HCT116 (cell line): ENCODE data around the gene PSMC3IP. TPM values are rescaled to one million over a fixed set of nuclear protein-coding genes. Genes with fewer than 3 reads are reported as not detected.

Experiments used
- ATAC-seq: fragments of 200-7000 bp; cut with Tn5 transposase; 2 replicates; pipeline ENCODE4 v1.9.1; 2020; ENCODE audit warnings: mild to moderate bottlenecking, moderate library complexity
- BruUV-seq: library from RNA; stranded (reverse); fragments of 400-500 nt; replicated peaks from 2 replicates; lab custom pipeline; 2021; lab: Mats Ljungman, UMichigan
- CTCF ChIA-PET: fragments of 300-600 bp; sonication (Branson Sonifier 250); formaldehyde crosslinking; loops from one replicate; lab custom pipeline; 2021; ENCODE audit warnings: antibody characterized with exemption; lab: Charles Lee
- POLR2A ChIA-PET: fragments of 300-600, 350-600 bp; sonication (Branson Sonifier 250); formaldehyde crosslinking; loops from one replicate; lab custom pipeline; 2021; ENCODE audit warnings: antibody characterized with exemption; lab: Charles Lee
- RAD21 ChIA-PET, 2 experiments: fragments of 300-600 bp; sonication (Branson Sonifier 250); formaldehyde crosslinking; loops; one replicate each; lab custom pipeline; 2023; ENCODE audit warnings: low total read pairs in 2 of 2; ENCODE audit not compliant: uncharacterized antibody in 2 of 2, unreplicated experiment in 2 of 2, low non-redundant PET in 1 of 2; lab: Charles Lee
- DNase-seq: peaks from one replicate; pipeline ENCODE4 v3.0.0-alpha.2; 2010; ENCODE audit warnings: low read depth, low spot score
- H2AFZ ChIP-seq: fragments of 200-600 bp; shearing (Covaris generic), sonication (generic); 2 replicates; pipeline ENCODE4 v1.6.1; 2017; ENCODE audit warnings: low read depth, mixed run types, mixed read lengths, antibody characterized with exemption, low read length; ENCODE audit not compliant: poor library complexity, severe bottlenecking
- H3K27ac ChIP-seq: 2 replicates; pipeline ENCODE4 v1.5.1; 2012; ENCODE audit warnings: low read depth, low read length
- H3K27me3 ChIP-seq: fragments of 200-600 bp; sonication (generic); 2 replicates; pipeline ENCODE4 v1.6.1; 2016; ENCODE audit warnings: mixed run types, low read length, mixed read lengths; ENCODE audit not compliant: insufficient read depth
- H3K36me3 ChIP-seq, 2 experiments: fragments of 200-500 bp in 1 of 2; fragments of 200-600 bp in 1 of 2; sonication (Bioruptor generic) in 1 of 2; sonication (generic) in 1 of 2; 2 replicates each; pipeline versions ENCODE4 v1.5.1 to v1.6.1; 2014 to 2016; ENCODE audit warnings: low read length in 2 of 2, inconsistent platforms in 1 of 2, mixed read lengths in 1 of 2, mixed run types in 1 of 2; ENCODE audit not compliant: insufficient read depth in 2 of 2, control insufficient read depth in 1 of 2
- H3K4me1 ChIP-seq, 2 experiments: fragments of 200-600 bp in 1 of 2; sonication (generic) in 1 of 2; 2 replicates each; pipeline versions ENCODE4 v1.5.1 to v1.6.1; 2012 to 2017; ENCODE audit warnings: low read length in 2 of 2, inconsistent platforms in 1 of 2, mild to moderate bottlenecking in 1 of 2, mixed read lengths in 1 of 2, mixed run types in 1 of 2, moderate library complexity in 1 of 2; ENCODE audit not compliant: insufficient read depth in 2 of 2, control insufficient read depth in 1 of 2
- H3K4me2 ChIP-seq: fragments of 200-600 bp; sonication (generic); 2 replicates; pipeline ENCODE4 v1.6.1; 2017; ENCODE audit warnings: mixed run types, low read length, mixed read lengths
- H3K4me3 ChIP-seq, 2 experiments: fragments of 200-600 bp in 1 of 2; sonication (generic) in 1 of 2; replicated peaks in 1 of 2; 2 replicates each; pipeline ENCODE4 v1.5.1; 2011 to 2016; ENCODE audit warnings: low read length in 2 of 2, control low read depth in 1 of 2, low read depth in 1 of 2, mild to moderate bottlenecking in 1 of 2, mixed read lengths in 1 of 2, mixed run types in 1 of 2
- H3K79me2 ChIP-seq: fragments of 200-600 bp; sonication (generic); 2 replicates; pipeline ENCODE4 v1.6.1; 2017; ENCODE audit warnings: mild to moderate bottlenecking, mixed run types, low read length, moderate library complexity, mixed read lengths; ENCODE audit not compliant: insufficient read depth
- H3K9ac ChIP-seq: fragments of 200-600 bp; sonication (generic); 2 replicates; pipeline ENCODE4 v1.6.1; 2016; ENCODE audit warnings: low read length, mixed read lengths
- H3K9me2 ChIP-seq: fragments of 200-600 bp; sonication (generic), shearing (Covaris generic); 2 replicates; pipeline ENCODE4 v1.6.1; 2017; ENCODE audit warnings: mixed run types, mild to moderate bottlenecking, moderate library complexity; ENCODE audit not compliant: insufficient read depth
- H3K9me3 ChIP-seq, 2 experiments: fragments of 200-500 bp in 1 of 2; fragments of 200-600 bp in 1 of 2; sonication (Bioruptor generic) in 1 of 2; sonication (generic) in 1 of 2; 2 replicates each; pipeline ENCODE4 v1.6.1; 2014 to 2017; ENCODE audit warnings: low read length in 2 of 2, mixed read lengths in 2 of 2, inconsistent platforms in 1 of 2, low read depth in 1 of 2, mild to moderate bottlenecking in 1 of 2, mixed run types in 1 of 2, moderate library complexity in 1 of 2; ENCODE audit not compliant: control insufficient read depth in 1 of 2, insufficient read depth in 1 of 2
- H4K20me1 ChIP-seq: fragments of 200-600 bp; sonication (generic), shearing (Covaris generic); 2 replicates; pipeline ENCODE4 v1.6.1; 2017; ENCODE audit warnings: mixed run types, mild to moderate bottlenecking, moderate library complexity; ENCODE audit not compliant: insufficient read depth
- CEBPB ChIP-seq: IDR thresholded peaks from 2 replicates; pipeline ENCODE4 v1.6.1; 2012; ENCODE audit warnings: low read depth
- FOSL1 ChIP-seq: IDR thresholded peaks from 2 replicates; pipeline ENCODE4 v1.6.1; 2012; ENCODE audit warnings: low read depth
- MAX ChIP-seq: IDR thresholded peaks from 2 replicates; pipeline ENCODE4 v1.6.1; 2012
- POLR2AphosphoS5 ChIP-seq: IDR thresholded peaks from 2 replicates; pipeline ENCODE4 v1.6.1; 2011; ENCODE audit warnings: mild to moderate bottlenecking, low read depth, low read length, moderate library complexity
- SIN3A ChIP-seq: IDR thresholded peaks from 2 replicates; pipeline ENCODE4 v1.6.1; 2012; ENCODE audit warnings: low read depth
- SP1 ChIP-seq: IDR thresholded peaks from 2 replicates; pipeline ENCODE4 v1.6.1; 2012; ENCODE audit warnings: low read depth
- TCF7L2 ChIP-seq: IDR thresholded peaks from 2 replicates; pipeline ENCODE4 v1.7.0; 2011; ENCODE audit warnings: borderline replicate concordance, inconsistent platforms; ENCODE audit not compliant: insufficient read depth, insufficient read length; ENCODE audit errors: extremely low read depth
- ZFX ChIP-seq: fragments of 450-650 bp; IDR thresholded peaks from 2 replicates; pipeline ENCODE4 v1.6.1; 2017
- ZNF274 ChIP-seq: fragments of 200-500 bp; sonication (Bioruptor generic); IDR thresholded peaks from 2 replicates; pipeline ENCODE4 v1.6.1; 2014; ENCODE audit warnings: mild to moderate bottlenecking, low read depth, low read length, inconsistent platforms
- intact Hi-C: fragments of 100-400 bp; cut with micrococcal nuclease; formaldehyde crosslinking; loops from 2 replicates; pipeline ENCODE4 v1.10.0; 2022
- total RNA-seq: library from RNA; stranded (reverse); gene quantifications from one replicate; pipeline ENCODE4 v1.2.1, GENCODE V29; 2021; ENCODE audit not compliant: unreplicated experiment

The PSMC3IP gene
- total RNA-seq, 1 experiment from 2014 or later = 24.3 TPM

GRCh38 chr17:42536372-42537155 lies 41.0 kb downstream of the PSMC3IP start:
- Histone ChIP-seq H3K27ac (peak overlapping the region; percentile 97), H3K9ac (peak overlapping the region; percentile 84), H4K20me1 (no peaks in the 10 kb centered on the region), H3K9me3 (no peaks in the 10 kb centered on the region), H3K27me3 (no peaks in the 10 kb centered on the region), H3K79me2 (no peaks in the 10 kb centered on the region), H3K9me2 (no peaks in the 10 kb centered on the region)
- intact Hi-C loops = no loop called here
- POLR2A ChIA-PET = interaction anchor here (0.7 to 2.1 kb wide), 3 partner anchors 17 to 142 kb away, joined by 3 to 7 read pairs (median 6); partner anchors contain the start of gene CAVIN1
- BruUV-seq = TSS peak; percentile 49
- TF ChIP-seq FOSL1 (no peak), POLR2AphosphoS5 (peak; percentile 29), CEBPB (no peak), TCF7L2 (peak; percentile 28), SP1 (no peak), SIN3A (peak; percentile 52), MAX (peak; percentile 57; the same call in 1 of the 2 replicates), ZNF274 (no peak), ZFX (peak; percentile 77; the same call in 1 of the 2 replicates)
- TF ChIP-seq, all 23 proteins: peak for 5
- Histone ChIP-seq H2AFZ (no peak overlapping the region), H3K4me2 (peak overlapping the region; percentile 98), H3K4me3 (peak overlapping the region; percentile 71 to 90), H3K36me3 (no peaks in the 10 kb centered on the region; a peak in 1 of 4 replicates), H3K4me1 (peaks cover 23 to 37% of the 10 kb centered on the region in 2 experiments)
- ATAC-seq (peak; percentile 84), DNase-seq (no peak)
- RAD21 ChIA-PET = interaction anchor here in 1 of 2 experiments (0.8 kb wide), 1 partner anchor 9 kb away, joined by 4 read pairs; no protein-coding TSS in a partner anchor
- CTCF ChIA-PET = interaction anchor here (1.0 to 2.2 kb wide), 6 partner anchors 9 to 130 kb away, joined by 3 to 8 read pairs (median 4); no protein-coding TSS in a partner anchor
